Epidermal melanocyte (primary cell): ENCODE measurements around the gene CNIH3.
"Not testable (repeated sequence)": the region's sequence is repeated elsewhere in the genome, so short reads cannot be mapped to it uniquely, and the experiment has no call there.

Experiments used
- DNase-seq: peaks from one replicate; pipeline ENCODE4 v3.0.0; 2011; ENCODE audit warnings: low spot score; ENCODE audit not compliant: insufficient read length

Gene CNIH3

DNA sequence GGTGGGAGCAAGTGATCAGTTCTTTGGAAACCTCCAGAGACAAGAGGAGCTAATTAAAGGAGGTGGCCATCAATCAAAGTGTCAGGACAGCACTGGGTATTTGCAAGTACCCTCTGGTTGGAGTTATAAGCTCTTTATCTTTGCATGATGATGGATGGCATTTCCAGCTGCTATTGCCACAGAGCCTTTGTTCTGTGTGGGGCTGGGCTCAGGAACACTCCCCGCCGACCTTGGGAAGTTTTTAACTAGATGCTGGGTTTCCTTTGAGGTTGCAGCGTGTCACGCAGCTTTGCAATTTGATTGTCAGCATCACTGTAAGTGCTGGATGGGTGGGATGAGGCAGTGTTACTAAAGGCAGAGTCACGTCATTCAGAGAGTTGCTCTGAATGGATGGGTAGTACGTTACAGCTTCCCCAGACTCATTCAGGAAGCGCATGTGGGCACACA is 68.9 kb downstream of the CNIH3 start:
- DNase-seq = no peak

- DNase-seq = not testable (repeated sequence)
Measured at GRCh38 chr1:224686140-224686539, 70.0 kb downstream of the CNIH3 start.

DNA sequence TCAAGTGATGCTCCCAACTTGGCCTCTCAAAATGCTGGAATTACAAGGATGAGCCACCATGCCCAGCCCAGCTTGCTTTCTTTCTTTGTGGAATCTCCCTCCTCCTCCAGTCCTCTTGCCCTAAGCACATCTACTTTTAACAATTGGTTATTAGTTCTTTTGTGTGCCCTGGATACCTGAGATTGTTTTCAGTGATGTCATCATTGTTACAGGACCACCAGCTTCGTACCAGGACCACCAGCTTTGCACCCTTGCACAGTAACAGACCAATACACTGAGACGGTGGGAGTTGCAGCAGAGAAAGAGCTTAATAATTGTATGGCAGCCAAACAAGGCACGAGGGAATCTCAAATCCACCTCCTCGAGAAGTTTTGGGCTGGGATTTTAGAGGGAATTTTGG is 71.3 kb downstream of the CNIH3 start:
- DNase-seq = no peak

GRCh38 chr1:224689374-224689773 is 73.3 kb downstream of the CNIH3 start:
- no peak for DNase-seq

- no peak for DNase-seq
Measured at GRCh38 chr1:224690576-224690975, 74.5 kb downstream of the CNIH3 start.

DNA sequence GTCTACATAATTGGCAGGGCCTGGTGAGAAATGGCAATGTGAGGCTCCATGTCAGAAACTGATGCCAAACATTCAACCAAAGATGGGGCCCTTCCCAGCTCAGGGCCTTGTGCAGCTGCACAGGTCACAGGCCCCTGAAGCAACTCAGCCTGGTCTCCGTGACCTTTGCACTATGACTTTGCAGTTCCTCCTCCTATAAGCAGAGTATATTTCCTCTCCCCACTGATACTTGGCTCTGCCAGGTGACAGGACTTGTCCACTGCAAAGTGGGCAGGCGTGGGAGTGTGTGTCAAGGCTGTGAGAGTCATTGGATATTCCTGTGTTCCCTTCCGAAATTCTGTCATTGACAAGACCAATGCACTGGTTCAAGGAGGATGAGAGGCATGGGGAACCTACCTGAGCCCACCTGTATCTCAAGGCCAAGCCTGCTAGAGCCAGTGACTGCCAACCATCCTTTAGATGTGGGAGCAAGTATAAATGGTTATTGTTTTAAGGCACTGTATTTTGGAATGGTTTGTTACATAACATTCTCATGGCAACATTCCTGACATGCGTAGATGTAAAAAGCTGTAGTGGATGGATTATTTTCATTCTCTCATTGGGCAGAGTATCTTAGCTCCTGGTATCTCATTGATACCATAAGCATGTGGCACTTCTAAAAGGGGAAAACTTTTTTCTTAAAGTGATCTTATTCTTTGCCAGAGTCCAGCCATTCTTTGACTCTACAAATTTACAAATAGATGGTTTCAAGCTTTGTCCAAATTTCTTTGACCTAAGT is 75.2 kb downstream of the CNIH3 start:
- DNase-seq = no peak

DNA sequence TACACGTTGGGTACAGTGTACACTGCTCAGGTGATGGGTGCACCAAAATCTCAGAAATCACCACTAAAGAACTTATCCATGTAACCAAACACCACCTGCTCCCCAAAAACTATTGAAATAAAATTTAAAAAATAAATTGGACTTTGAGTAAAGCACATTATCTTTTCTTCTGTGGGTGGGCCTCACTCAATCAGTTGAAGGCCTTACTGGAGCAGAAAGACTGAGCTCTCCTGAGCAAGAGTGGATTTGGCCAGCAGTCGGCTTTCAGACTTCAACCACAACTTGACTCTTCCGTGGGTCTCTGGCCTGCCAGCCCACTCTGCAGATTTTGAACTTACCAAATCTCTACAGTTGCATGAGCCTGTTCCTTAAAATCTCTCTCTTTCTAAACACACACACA is 78.9 kb downstream of the CNIH3 start:
- no peak for DNase-seq

- DNase-seq = no peak
Measured at GRCh38 chr1:224696021-224696420, 79.9 kb downstream of the CNIH3 start.

DNA sequence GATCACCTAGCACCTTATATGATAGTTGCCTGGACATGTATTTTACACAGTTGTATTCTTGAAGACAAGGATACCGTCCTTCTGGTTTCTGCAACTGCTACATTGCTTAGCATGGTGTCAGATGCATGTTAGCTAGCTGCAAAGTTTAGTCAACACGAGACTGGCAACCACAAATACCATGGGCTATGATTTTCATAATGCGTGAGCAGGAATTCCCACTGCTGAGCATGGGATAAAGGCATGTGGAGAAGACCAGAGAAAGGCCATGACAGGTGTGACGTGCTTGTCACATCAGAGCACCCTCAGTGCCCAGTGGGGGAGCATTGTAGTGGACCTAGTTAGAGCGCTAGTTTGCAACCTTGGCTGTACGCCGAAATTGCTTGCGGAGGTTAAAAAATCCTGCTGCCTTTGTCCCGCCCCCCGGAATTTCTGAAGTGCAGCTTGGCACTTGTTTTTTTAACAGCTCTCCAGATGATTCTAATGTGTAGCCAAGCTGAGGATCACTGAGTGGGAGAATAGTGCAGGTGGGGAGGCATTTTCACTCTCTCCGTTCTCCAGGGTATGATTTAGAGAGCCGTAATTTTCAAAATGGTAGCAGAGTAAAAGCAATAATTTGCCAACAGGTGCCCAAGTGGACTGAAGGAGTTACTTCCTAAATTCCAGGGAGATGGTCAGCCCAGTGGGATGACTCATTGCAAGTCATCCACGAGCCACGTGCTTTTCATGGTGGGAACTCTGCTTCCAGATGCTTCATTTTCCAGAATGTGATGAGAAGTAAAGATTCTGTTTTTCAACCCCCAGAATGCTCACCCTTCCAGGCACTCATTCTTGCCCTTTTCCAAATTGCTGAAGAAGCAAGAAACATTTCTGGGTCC is 81.0 kb downstream of the CNIH3 start:
- DNase-seq = peak; percentile 30

GRCh38 chr1:224698015-224698451 is 81.9 kb downstream of the CNIH3 start:
- DNase-seq = no peak

- no peak for DNase-seq
Measured at GRCh38 chr1:224700918-224701531, 84.9 kb downstream of the CNIH3 start.

- DNase-seq = no peak
Measured at GRCh38 chr1:224703702-224704101, 87.6 kb downstream of the CNIH3 start.

GRCh38 chr1:224704107-224704735 is 88.1 kb downstream of the CNIH3 start:
- DNase-seq = no peak

GRCh38 chr1:224705578-224705977 is 89.5 kb downstream of the CNIH3 start:
- no peak for DNase-seq

DNA sequence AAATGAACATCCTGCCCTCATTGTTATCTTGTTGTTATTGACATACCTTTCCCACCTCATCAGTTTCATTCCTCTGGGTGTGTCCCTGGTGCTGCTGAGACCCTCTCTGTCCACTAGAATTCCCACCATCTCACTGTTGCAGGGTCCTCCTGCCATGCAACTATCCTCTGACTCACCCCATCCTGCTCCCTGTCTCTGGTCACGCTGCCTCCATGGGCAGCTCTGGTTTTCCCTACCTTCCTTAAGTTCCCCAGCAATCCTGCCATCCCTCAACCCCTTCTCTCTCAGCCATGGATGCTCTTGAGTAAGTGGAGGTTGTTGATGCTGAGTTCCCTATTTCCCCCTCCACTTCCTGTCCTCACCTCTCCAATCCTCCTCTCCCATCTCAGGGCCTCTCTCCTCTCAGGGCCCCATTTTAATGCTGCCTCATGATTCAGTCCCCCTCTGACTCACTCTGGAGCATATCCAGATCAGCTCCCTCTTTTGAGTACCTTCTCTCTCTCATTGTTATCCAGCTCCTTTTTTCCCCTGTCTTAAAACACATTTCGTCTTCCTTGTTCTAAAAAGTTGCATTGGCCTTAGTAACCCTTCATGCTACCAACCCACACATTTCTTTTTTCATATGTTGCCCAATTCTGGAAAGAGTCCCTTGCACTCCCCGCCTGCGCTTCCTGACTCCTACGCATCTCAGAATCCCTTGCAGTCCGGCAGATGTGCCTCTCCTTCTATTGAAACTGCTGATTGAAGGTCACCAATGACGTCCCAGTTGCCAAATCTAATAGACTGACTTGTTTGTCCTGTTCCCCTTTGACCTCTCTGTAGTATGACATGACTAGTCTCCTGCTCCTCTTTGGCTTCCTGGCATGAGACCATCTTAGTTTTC is 92.0 kb downstream of the CNIH3 start:
- no peak for DNase-seq

GRCh38 chr1:224710196-224710595 is 94.1 kb downstream of the CNIH3 start:
- no peak for DNase-seq

- DNase-seq = not testable (repeated sequence)
Measured at GRCh38 chr1:224711231-224711756, 95.2 kb downstream of the CNIH3 start.

GRCh38 chr1:224711876-224712275 is 95.8 kb downstream of the CNIH3 start:
- DNase-seq = no peak

DNA sequence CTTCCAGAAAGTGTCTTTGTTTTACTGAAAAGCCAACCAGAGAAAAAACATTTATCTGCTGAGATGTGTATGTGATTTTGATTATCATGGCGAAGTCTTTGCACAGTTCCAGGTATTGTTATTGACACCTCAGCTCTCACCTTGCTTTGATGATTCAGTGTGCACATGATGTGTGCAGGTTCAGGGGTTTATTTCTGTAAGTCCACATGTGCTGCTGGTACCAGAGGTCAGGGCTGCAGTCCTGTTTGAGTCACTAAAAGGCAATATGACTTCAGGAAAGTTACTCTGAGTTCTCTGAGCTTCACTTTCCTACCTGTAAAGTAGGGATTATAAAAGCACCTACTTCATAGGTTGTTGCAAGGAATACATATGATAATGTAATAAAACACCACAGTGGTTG is 97.1 kb downstream of the CNIH3 start:
- DNase-seq = no peak

DNA sequence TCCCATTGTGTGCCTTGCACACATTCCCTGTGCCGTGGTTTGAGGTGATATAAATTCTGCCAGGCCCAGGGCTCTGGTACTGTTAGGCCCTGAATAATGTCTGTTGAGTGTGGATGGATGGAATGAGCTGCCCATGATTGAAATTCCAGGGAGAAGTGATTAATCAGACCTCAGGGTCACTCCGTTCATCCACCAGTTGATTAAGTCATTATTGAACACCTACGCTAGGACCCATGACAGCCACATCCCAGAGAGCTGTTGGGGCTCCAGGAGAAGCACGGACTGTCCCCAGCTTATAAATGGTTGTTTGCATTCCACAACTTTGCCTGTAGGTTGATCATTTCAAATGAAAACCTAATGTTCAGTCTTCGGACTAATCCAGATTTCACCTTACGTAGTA is 98.4 kb downstream of the CNIH3 start:
- no peak for DNase-seq
